ENCODE measurements around the gene USP36.

- no peak for TF ChIP-seq POLR2A (IDR thresholded peaks at IDR 0.05)
- TF ChIP-seq EP300 (IDR thresholded peaks at IDR 0.05; ENCODE audit: low read depth): no peak
- TF ChIP-seq POLR2AphosphoS5 (IDR thresholded peaks at IDR 0.05): no peak
Observed at GRCh38 chr17:78753316-78754250, 87.0 kb downstream of the USP36 start.
